ENCODE measurements around the gene FMNL3.
"Not testable (repeated sequence)": the region's sequence is repeated elsewhere in the genome, so short reads cannot be mapped to it uniquely, and the experiment has no call there.

- TF ChIP-seq, protein P1, sequence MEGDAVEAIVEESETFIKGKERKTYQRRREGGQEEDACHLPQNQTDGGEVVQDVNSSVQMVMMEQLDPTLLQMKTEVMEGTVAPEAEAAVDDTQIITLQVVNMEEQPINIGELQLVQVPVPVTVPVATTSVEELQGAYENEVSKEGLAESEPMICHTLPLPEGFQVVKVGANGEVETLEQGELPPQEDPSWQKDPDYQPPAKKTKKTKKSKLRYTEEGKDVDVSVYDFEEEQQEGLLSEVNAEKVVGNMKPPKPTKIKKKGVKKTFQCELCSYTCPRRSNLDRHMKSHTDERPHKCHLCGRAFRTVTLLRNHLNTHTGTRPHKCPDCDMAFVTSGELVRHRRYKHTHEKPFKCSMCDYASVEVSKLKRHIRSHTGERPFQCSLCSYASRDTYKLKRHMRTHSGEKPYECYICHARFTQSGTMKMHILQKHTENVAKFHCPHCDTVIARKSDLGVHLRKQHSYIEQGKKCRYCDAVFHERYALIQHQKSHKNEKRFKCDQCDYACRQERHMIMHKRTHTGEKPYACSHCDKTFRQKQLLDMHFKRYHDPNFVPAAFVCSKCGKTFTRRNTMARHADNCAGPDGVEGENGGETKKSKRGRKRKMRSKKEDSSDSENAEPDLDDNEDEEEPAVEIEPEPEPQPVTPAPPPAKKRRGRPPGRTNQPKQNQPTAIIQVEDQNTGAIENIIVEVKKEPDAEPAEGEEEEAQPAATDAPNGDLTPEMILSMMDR (IDR thresholded peaks at IDR 0.05) = not testable (repeated sequence)
- not testable (repeated sequence) for TF ChIP-seq POLR2A (IDR thresholded peaks at IDR 0.05)
Observed at GRCh38 chr12:49717800-49718199, 10.6 kb upstream of the FMNL3 start.

Measured in right lobe of liver (tissue), 4 donors.